ENCODE data around the gene SLC12A8. TPM values are rescaled to one million over a fixed set of nuclear protein-coding genes. Genes with fewer than 3 reads are reported as not detected.

SLC12A8 gene
- total and polyA plus RNA-seq, 2 experiments from 2014 or later = 6.9 to 15.9 TPM

DNA sequence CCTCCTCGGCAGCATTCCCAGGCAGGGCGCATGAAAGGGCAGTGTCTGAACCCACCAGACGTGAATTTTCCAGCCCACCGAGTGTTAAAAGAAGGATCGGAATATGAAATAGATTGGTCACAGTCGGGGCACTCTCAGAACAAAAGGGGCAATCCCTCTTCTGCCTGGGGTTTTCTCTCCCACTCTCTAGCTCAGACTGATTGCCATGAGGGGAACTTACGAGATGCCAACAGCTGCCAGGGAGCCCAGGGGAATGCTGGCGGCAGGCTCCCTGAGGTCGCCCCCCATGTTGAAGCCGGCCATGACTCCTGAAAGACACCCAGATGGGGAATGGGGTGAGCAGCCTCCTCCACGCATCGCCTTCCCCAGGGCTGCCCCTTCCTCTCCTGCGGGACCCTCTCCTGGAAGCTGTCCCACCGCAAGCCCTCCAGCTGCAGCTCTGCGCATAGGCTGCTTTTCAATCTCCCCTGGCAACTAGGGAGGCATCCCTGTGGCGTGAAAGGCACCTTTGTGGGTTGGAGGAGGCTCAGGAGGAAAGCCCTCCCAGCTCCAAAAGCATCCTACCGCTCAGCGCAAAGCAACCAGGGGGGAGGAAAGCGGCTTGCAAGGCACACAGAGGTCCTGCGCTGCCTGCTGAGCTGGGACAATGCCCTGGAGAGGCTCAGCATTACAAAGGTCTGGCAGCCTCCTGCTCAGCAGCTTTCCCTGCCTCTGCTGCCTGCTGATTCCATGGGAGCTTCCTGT is 92.0 kb downstream of the SLC12A8 start (continued):
- TF ChIP-seq CREB1 (CRISPR knock-in tag; IDR thresholded peaks at IDR 0.05; ENCODE audit: low read depth) = peak; percentile 8; the same call in 1 of the 2 replicates

DNA sequence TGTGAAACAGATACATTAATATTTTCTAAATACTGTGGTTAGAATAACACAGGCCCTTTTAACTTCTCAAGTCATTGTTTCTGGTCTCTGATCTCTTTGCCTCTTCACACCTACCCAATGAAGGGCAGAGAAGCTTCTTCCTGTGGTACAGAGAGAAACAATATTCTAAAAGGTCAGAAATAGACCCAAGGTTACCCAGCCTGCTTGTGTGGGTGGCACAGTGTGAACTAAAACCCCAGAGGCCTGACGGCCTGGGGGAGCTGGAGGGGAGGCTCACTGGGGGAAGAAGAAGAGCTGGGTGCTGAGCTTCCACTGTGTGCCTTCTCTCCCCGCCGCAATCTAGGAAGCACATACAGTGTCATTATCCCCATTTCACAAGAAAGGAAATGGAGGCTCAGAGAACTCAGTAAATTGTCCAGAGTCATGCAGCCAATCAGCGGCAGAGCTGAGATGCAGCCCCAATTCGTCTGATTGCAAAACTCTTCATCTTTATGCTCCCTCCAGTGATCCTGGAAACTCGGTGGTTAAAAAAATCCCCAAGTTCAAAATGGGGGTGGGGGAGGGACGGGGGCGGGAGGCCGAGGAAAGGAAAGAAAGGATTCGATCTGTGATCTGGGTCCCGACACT is 92.7 kb downstream of the SLC12A8 start:
- Mint-ChIP-seq H3K27me3 (ENCODE audit: insufficient read depth, low read depth, poor library complexity) (peaks cover 10% of the 10 kb centered on the region), H3K36me3 (ENCODE audit: low read depth) (peaks cover 2% of the 10 kb centered on the region; the same call in 1 of the 3 replicates), H3K9me3 (no peaks in the 10 kb centered on the region), H3K4me3 (peak overlapping the region; percentile 79), H3K4me1 (peaks cover 63% of the 10 kb centered on the region), H3K27ac (peak overlapping the region; percentile 80; the same call in 1 of the 2 replicates)
- H2AFZ ChIP-seq = peak overlapping the region; percentile 67
- no peaks in the 10 kb centered on the region for H3K9me2 ChIP-seq (ENCODE audit: insufficient read depth)
- H3K27ac ChIP-seq (ENCODE audit: low read depth) = peak overlapping the region; percentile 63; the same call in 1 of the 2 replicates
- H4K20me1 ChIP-seq (replicated peaks; ENCODE audit: insufficient read depth) = no peaks in the 10 kb centered on the region
- H3K4me3 ChIP-seq = peak overlapping the region; percentile 73
- H3K4me1 ChIP-seq (ENCODE audit: insufficient read depth) = peaks cover 44% of the 10 kb centered on the region
- ATAC-seq (peak; percentile 1; the same call in 2 of the 3 replicates), DNase-seq (ENCODE audit: low spot score) (no peak)
- no peaks in the 10 kb centered on the region for H3K27me3 ChIP-seq (ENCODE audit: insufficient read depth)
- H3F3A ChIP-seq (replicated peaks; ENCODE audit: low read depth) = peaks cover 2% of the 10 kb centered on the region; the same call in 1 of the 2 replicates
- H3K4me2 ChIP-seq = peak overlapping the region; percentile 85
- no peaks in the 10 kb centered on the region for H3K36me3 ChIP-seq (ENCODE audit: insufficient read depth)
- no peaks in the 10 kb centered on the region for H3K79me2 ChIP-seq (replicated peaks; ENCODE audit: insufficient read depth)
- TF ChIP-seq ZNF462 (CRISPR knock-in tag; IDR thresholded peaks at IDR 0.05) = no peak
- no peak for TF ChIP-seq NANOG (IDR thresholded peaks at IDR 0.05; ENCODE audit: borderline replicate concordance)
- TF ChIP-seq EZH2phosphoT487 (IDR thresholded peaks at IDR 0.05; ENCODE audit: unreplicated experiment) = no peak
- TF ChIP-seq ZNF114 (CRISPR knock-in tag; IDR thresholded peaks at IDR 0.05) = no peak
- TF ChIP-seq JUNB (IDR thresholded peaks at IDR 0.05; ENCODE audit: unreplicated experiment) = no peak
- no peak for TF ChIP-seq POLR2AphosphoS5 (IDR thresholded peaks at IDR 0.05; ENCODE audit: low read depth)
- no peak for TF ChIP-seq ETS1 (IDR thresholded peaks at IDR 0.05)
- TF ChIP-seq, protein P1, sequence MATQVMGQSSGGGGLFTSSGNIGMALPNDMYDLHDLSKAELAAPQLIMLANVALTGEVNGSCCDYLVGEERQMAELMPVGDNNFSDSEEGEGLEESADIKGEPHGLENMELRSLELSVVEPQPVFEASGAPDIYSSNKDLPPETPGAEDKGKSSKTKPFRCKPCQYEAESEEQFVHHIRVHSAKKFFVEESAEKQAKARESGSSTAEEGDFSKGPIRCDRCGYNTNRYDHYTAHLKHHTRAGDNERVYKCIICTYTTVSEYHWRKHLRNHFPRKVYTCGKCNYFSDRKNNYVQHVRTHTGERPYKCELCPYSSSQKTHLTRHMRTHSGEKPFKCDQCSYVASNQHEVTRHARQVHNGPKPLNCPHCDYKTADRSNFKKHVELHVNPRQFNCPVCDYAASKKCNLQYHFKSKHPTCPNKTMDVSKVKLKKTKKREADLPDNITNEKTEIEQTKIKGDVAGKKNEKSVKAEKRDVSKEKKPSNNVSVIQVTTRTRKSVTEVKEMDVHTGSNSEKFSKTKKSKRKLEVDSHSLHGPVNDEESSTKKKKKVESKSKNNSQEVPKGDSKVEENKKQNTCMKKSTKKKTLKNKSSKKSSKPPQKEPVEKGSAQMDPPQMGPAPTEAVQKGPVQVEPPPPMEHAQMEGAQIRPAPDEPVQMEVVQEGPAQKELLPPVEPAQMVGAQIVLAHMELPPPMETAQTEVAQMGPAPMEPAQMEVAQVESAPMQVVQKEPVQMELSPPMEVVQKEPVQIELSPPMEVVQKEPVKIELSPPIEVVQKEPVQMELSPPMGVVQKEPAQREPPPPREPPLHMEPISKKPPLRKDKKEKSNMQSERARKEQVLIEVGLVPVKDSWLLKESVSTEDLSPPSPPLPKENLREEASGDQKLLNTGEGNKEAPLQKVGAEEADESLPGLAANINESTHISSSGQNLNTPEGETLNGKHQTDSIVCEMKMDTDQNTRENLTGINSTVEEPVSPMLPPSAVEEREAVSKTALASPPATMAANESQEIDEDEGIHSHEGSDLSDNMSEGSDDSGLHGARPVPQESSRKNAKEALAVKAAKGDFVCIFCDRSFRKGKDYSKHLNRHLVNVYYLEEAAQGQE (IDR thresholded peaks at IDR 0.05; ENCODE audit: unreplicated experiment) = no peak
- TF ChIP-seq CREB1 (CRISPR knock-in tag; IDR thresholded peaks at IDR 0.05; ENCODE audit: low read depth) = no peak
- TF ChIP-seq EZH2 (IDR thresholded peaks at IDR 0.05; ENCODE audit: low read depth, unreplicated experiment) = no peak
- no peak for TF ChIP-seq ZNF331 (CRISPR knock-in tag; IDR thresholded peaks at IDR 0.05; ENCODE audit: low read depth)
